ENCODE data around the gene KCNQ1.

Gene KCNQ1

DNA sequence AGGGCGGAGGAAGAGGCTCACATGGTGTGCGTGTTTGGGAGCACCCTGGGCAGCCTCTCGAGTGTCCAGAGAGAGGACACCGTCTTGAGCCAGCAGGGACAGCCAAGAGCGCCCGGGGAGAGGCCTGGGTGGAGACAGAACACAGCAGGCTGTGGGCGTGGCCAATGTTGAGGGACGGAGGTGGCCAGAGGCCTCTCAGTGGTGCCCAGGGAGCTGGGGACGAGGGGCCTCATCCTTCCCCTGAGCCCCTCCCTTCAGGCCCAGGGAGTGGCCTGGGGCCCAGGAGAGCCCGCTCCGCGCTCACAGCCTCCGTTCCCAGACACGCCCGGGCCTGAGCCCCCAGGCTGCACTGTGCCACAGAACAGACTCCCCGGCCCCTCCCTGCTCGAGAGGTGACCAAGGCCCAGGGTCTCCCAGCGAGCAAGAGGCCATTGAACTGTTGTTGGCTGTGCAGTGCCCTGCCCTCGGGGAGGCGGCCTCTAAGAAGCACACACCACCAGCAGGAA is 392.3 kb downstream of the KCNQ1 start:
- TF ChIP-seq Cebpa-rat (IDR thresholded peaks at IDR 0.05) = no peak
- H3K4me2 ChIP-seq = peak overlapping the region; percentile 86

DNA sequence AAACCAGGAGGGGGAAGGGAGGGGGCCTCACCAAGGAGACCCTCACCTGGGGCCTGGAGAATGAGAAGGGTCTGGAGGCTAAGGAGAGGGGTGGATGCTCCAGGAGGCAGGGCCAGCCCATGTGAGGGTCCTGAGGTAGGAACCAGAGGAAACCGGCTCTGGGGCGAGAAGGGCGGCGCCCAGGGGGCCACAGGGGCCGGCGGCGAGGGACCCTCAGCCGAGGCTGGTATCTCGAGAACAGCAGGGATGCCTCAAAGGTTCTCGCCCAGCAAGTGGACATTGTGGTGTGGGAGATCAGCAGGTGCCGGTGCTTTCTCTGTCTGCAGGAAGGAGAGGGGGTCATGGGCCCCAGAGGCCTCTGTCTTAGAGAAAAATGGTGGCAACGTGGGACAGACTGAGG is 392.8 kb downstream of the KCNQ1 start:
- Histone ChIP-seq H3K27ac (peak overlapping the region; percentile 19; the same call in 1 of the 2 replicates), H3K4me1 (peaks cover 76% of the 10 kb centered on the region), H3K4me3 (no peak overlapping the region), H3K4me2 (peak overlapping the region; percentile 86), H4K20me1 (no peaks in the 10 kb centered on the region), H3K36me3 (no peaks in the 10 kb centered on the region), H3K9me3 (no peaks in the 10 kb centered on the region), H3K9ac (no peak overlapping the region), H3K27me3 (no peaks in the 10 kb centered on the region)
- TF ChIP-seq Cebpa-rat (IDR thresholded peaks at IDR 0.05) = no peak

More for the DNA sequence above, 392.3 kb downstream of the KCNQ1 start:
- H3K36me3 ChIP-seq = no peaks in the 10 kb centered on the region
- H3K27me3 ChIP-seq = no peaks in the 10 kb centered on the region
- H3K9me3 ChIP-seq = no peaks in the 10 kb centered on the region
- peaks cover 79% of the 10 kb centered on the region for H3K4me1 ChIP-seq
- H3K4me3 ChIP-seq = no peak overlapping the region
- H3K27ac ChIP-seq = peak overlapping the region; percentile 19; the same call in 1 of the 2 replicates
- H3K9ac ChIP-seq = no peak overlapping the region
- no peaks in the 10 kb centered on the region for H4K20me1 ChIP-seq

DNA sequence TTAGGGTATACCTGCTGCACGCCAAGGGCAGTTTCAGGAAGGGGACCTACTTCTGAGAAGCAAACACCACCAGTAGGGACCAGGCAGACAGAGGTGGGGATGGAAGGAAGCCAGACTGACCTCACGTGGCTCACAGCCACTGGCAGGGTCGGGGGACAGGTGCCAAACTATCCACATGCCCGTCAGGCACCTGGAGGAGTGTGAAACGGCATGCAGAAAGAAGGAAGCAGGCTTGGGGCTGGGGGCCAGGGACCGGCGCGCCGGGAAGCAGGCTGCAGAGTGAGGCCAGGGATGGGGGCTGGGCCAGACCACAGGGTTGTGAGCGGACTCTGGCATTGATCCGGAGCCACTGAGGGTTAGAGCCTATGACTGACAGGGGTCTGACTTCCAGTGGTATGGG is 393.3 kb downstream of the KCNQ1 start:
- no peak overlapping the region for H3K27ac ChIP-seq
- H3K9me3 ChIP-seq = no peaks in the 10 kb centered on the region
- no peak for TF ChIP-seq Cebpa-rat (IDR thresholded peaks at IDR 0.05)
- H3K4me3 ChIP-seq = no peak overlapping the region
- H4K20me1 ChIP-seq = no peaks in the 10 kb centered on the region
- no peak overlapping the region for H3K9ac ChIP-seq
- H3K4me2 ChIP-seq = peak overlapping the region; percentile 86
- peaks cover 76% of the 10 kb centered on the region for H3K4me1 ChIP-seq
- no peaks in the 10 kb centered on the region for H3K36me3 ChIP-seq
- H3K27me3 ChIP-seq = no peaks in the 10 kb centered on the region

DNA sequence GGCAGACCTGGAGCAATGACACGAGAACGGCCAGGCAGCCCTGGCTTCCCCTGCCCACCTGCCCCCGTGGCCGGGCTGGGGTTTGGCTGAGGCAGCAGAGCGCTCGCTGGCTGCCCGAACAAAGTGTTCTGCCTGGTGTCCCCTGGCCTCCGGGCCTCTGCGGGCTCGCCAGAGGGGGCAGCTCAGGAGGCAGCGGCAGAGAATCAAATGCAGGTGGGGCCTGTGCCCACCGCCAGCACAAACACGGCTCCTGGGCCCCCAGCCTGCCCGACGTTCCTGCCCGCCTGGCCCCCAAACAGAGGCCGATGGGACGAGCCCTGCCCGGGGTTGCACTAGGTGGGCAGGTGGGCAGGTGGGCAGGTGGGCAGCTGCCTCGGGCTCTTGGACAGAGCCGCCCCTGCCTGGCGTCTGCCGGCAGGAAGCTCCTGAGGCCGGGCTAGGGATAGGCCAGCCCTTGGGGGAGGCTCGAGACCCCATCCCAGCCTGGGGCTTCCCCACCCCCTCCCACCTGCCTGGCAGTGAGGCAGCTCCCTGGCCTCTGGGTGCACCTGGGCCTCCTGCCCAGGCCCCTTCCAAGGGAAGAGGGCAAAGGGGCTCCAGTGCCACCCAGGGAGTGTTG is 394.0 kb downstream of the KCNQ1 start:
- peak overlapping the region; percentile 70 for H3K27ac ChIP-seq
- no peaks in the 10 kb centered on the region for H3K9me3 ChIP-seq
- H3K4me1 ChIP-seq = peaks cover 76% of the 10 kb centered on the region
- no peaks in the 10 kb centered on the region for H3K36me3 ChIP-seq
- TF ChIP-seq Cebpa-rat (IDR thresholded peaks at IDR 0.05) = no peak
- H4K20me1 ChIP-seq = no peaks in the 10 kb centered on the region
- peak overlapping the region; percentile 86 for H3K4me2 ChIP-seq
- peak overlapping the region; percentile 67; the same call in 1 of the 2 replicates for H3K9ac ChIP-seq
- no peak overlapping the region for H3K4me3 ChIP-seq
- H3K27me3 ChIP-seq = no peaks in the 10 kb centered on the region

DNA sequence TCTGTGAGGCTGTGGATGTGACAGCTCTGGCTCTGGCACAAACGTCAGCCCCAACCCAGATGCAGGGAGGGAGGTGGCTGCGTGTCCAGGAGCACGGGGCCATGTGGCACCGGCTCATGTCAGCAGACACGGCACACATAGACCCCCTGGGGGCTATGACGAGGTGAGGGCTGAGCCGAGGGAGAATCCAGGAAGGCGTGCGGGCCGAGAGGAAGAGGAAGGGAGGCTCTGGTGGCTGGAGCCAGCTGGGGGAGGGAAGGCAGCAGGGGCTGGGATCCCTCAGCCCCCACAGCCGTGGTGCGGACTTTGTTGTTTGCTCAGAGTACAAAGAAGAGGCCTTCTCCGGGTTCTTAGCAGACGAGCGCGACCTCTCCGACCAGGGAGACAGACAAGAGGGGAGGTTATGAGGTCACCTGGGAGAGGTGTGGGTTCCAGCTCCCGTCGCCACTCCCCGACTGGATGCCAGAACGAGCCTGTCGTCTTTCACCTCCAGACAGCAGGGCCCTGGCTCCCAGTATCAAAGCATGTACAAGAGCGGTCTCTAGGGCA is 394.7 kb downstream of the KCNQ1 start:
- peaks cover 76% of the 10 kb centered on the region for H3K4me1 ChIP-seq
- peak overlapping the region; percentile 70 for H3K27ac ChIP-seq
- no peak for TF ChIP-seq Cebpa-rat (IDR thresholded peaks at IDR 0.05)

DNA sequence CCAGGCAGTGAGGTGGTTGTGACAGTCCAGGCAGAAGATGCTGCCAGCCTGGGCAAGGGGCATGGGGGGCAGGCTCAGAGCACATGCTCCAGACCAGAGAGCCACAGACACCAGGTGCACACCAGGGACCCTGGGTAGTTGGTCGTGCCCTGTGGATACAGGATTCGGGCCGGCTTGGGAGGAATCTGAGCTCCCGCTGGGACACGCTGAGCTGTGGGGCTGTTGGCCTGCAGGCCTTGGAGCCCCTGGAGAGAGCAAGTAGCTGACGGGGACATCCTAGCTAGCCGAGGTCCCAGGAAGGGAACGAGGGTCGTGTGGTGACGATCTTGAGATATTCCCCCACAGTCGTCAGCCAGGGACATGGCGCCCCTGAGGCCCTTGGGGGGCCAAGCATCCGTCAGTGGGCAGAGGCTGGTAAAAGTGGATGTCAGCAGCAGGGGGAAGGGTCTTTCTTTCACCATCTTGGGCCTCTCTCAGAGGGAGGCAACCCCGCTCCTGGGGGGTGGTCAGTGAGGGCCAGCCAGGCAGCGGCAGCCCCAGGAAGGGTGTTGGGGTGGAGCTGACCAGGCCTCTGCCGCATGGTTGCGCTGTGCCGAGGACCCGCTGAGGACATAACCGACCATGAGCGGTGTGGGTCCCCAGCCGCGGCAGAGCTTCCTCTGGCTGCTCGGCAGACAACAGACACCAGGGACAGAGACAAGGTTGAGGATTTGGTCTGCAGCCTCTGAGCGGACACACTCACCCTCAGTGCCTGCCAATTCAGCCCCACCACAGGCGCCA is 396.8 kb downstream of the KCNQ1 start:
- Histone ChIP-seq H3K4me1 (peaks cover 86% of the 10 kb centered on the region), H3K27ac (no peak overlapping the region), H3K9ac (no peak overlapping the region), H3K27me3 (no peaks in the 10 kb centered on the region), H3K4me2 (no peak overlapping the region), H4K20me1 (no peaks in the 10 kb centered on the region), H3K36me3 (no peaks in the 10 kb centered on the region), H3K9me3 (no peaks in the 10 kb centered on the region), H3K4me3 (no peak overlapping the region)
- TF ChIP-seq Cebpa-rat (IDR thresholded peaks at IDR 0.05) = no peak

More for the DNA sequence above, 394.7 kb downstream of the KCNQ1 start:
- Histone ChIP-seq H3K27me3 (no peaks in the 10 kb centered on the region), H3K4me3 (no peak overlapping the region), H3K9ac (peak overlapping the region; percentile 67; the same call in 1 of the 2 replicates), H3K36me3 (no peaks in the 10 kb centered on the region), H3K9me3 (no peaks in the 10 kb centered on the region), H3K4me2 (peak overlapping the region; percentile 86), H4K20me1 (no peaks in the 10 kb centered on the region)

DNA sequence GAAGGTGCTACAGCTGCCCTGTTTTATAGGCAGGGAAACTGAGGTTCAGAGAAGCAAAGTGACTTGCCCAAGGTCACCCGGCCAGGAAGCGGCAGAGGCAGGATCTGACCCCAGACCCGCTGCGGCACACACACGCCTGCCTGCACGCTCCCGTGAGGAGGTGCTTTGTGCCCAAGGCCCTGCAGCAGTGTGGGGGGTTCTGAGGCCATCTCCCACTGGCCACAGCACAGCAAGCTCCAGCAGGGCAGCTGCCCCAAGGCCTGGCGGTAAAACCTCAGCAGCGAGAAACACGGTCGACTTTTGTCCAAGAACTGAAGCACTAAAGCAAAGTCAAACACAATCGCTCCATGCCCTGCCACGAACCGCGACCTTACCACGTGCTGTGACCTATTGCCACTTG is 398.1 kb downstream of the KCNQ1 start:
- Histone ChIP-seq H3K4me2 (peak overlapping the region; percentile 82), H3K27ac (no peak overlapping the region), H4K20me1 (no peaks in the 10 kb centered on the region), H3K36me3 (no peaks in the 10 kb centered on the region), H3K9me3 (no peaks in the 10 kb centered on the region), H3K9ac (no peak overlapping the region), H3K27me3 (no peaks in the 10 kb centered on the region), H3K4me3 (no peak overlapping the region), H3K4me1 (peaks cover 86% of the 10 kb centered on the region)
- no peak for TF ChIP-seq Cebpa-rat (IDR thresholded peaks at IDR 0.05)

DNA sequence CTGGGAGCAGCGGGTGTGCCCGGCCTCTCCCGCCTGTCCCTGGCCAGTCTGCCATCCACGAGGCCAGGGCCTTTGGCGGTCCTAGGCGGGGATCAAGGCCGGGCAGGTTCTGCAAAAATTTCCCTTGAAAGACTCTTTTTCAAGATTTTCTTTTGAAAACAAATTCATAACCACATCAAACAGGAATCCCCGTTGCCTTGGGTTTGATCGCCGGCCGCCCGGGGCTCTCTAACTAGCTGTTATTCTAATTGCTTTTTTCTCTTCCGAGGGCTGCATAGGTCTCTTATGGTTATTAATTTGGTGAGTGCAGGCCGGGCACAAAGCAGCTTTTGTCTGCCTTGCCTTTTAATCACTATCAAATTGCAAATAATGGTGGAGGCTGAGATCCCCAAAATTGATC is 398.7 kb downstream of the KCNQ1 start:
- Histone ChIP-seq H3K27ac (peak overlapping the region; percentile 0; the same call in 1 of the 2 replicates), H3K27me3 (no peaks in the 10 kb centered on the region), H3K4me1 (peaks cover 86% of the 10 kb centered on the region), H3K9me3 (no peaks in the 10 kb centered on the region), H3K4me2 (peak overlapping the region; percentile 82), H3K36me3 (no peaks in the 10 kb centered on the region), H3K4me3 (no peak overlapping the region), H3K9ac (no peak overlapping the region), H4K20me1 (no peaks in the 10 kb centered on the region)
- no peak for TF ChIP-seq Cebpa-rat (IDR thresholded peaks at IDR 0.05)

DNA sequence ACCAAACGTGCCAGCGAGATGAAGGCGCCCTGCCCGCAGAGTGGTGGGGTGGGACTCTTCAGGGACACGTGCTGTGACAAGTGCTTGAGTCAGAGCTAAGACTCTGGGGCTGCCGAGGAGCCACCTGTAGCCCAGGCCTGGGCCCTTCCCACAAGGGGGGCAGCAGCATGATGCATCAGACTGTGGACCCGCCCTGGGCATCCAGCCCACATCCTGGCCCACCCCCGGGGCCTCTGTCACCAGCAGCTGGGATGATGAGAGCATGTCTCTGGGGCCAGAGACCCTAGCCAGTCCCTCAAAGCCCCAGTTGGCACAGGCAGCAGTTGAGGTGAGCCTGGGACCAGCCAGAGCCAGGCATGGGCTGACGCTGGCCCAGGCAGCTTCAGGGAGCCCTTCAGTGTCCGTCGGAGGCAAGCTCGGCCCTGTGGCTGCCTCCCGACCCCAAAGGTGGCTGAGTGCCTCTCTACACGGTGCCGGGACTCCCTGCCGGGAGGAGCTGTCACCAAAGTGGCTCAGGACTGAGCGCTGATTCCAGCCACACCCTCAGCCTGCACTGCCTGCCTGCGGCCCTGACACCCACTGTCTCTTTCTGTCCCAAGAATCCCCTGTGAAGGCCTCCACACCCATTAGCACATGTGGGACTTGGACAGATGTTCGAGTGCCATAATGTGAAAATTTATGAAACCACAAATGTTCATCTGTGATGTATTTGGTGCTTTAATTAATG is 399.5 kb downstream of the KCNQ1 start:
- no peak for TF ChIP-seq Cebpa-rat (IDR thresholded peaks at IDR 0.05)
- H3K9ac ChIP-seq = peak overlapping the region; percentile 34; the same call in 1 of the 2 replicates

More for the DNA sequence above, 399.5 kb downstream of the KCNQ1 start:
- H3K4me3 ChIP-seq = no peak overlapping the region
- peaks cover 86% of the 10 kb centered on the region for H3K4me1 ChIP-seq
- H3K9me3 ChIP-seq = no peaks in the 10 kb centered on the region
- H3K36me3 ChIP-seq = no peaks in the 10 kb centered on the region
- H3K27ac ChIP-seq = peak overlapping the region; percentile 42; the same call in 1 of the 2 replicates
- H4K20me1 ChIP-seq = no peaks in the 10 kb centered on the region
- H3K27me3 ChIP-seq = no peaks in the 10 kb centered on the region
- H3K4me2 ChIP-seq = peak overlapping the region; percentile 82

Measured in BLaER1 (cell line).